ENCODE data around the gene DYNLT4.

The DYNLT4 gene

GRCh38 chr1:44788120-44788860 lies 18.9 kb downstream of the DYNLT4 start, which contains the start of gene BEST4:
Gene BEST4 (minus strand): TSS chr1:44788170. CDS start chr1:44787705, 465 bp downstream.
- no peaks in the 10 kb centered on the region for H3K4me1 ChIP-seq
- H3K4me3 ChIP-seq (ENCODE audit: low read depth, low read length): no peak within 1 kb of the TSS
- no peaks in the 10 kb centered on the region for H3K27me3 ChIP-seq
- no peak for TF ChIP-seq CTCF (IDR thresholded peaks at IDR 0.05; ENCODE audit: low read depth, low read length)
- H3K36me3 ChIP-seq: no peaks in the 10 kb centered on the region
- H3K9me3 ChIP-seq: no peaks in the 10 kb centered on the region
- no peak for DNase-seq

- Histone ChIP-seq H3K27me3 (no peaks in the 10 kb centered on the region), H3K36me3 (no peaks in the 10 kb centered on the region), H3K9me3 (no peaks in the 10 kb centered on the region), H3K4me1 (no peaks in the 10 kb centered on the region), H3K4me3 (ENCODE audit: low read depth, low read length) (no peak overlapping the region)
- no peak for DNase-seq
- no peak for TF ChIP-seq CTCF (IDR thresholded peaks at IDR 0.05; ENCODE audit: low read depth, low read length)
Observed at GRCh38 chr1:44787506-44787905, 19.6 kb downstream of the DYNLT4 start.

DNA sequence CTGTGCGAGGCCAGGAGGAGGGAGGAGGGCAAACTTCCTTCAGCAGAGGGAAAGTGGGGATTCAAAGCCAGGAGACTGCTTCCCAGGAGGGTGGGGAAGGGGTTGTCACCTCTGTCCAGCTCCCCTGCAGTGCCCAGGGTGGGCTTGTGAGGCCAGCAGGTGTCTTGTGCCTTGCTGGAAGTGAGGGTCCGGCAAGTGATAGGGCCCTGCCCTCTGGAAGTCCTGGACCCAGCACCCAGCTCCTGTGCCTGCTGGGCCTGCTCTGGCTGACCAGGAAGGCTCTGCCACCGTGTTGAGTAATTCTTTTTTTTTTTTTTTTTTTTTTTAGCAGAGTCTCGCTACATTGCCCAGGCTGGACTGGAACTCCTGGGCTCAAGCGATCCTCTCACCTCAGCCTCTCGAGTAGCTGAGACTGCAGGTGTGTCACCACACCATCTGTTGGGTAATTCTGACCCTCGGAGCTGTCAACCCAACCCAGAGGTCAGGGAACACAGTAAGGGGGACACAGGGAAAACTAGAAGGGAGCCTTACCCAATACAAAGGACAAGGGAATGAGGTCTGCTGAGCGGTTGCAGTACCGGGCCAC lies 20.2 kb downstream of the DYNLT4 start:
- Histone ChIP-seq H3K36me3 (no peaks in the 10 kb centered on the region), H3K4me1 (no peaks in the 10 kb centered on the region), H3K27me3 (no peaks in the 10 kb centered on the region), H3K9me3 (no peaks in the 10 kb centered on the region), H3K4me3 (ENCODE audit: low read depth, low read length) (peak overlapping the region; percentile 44)
- no peak for TF ChIP-seq CTCF (IDR thresholded peaks at IDR 0.05; ENCODE audit: low read depth, low read length)
- no peak for DNase-seq

DNA sequence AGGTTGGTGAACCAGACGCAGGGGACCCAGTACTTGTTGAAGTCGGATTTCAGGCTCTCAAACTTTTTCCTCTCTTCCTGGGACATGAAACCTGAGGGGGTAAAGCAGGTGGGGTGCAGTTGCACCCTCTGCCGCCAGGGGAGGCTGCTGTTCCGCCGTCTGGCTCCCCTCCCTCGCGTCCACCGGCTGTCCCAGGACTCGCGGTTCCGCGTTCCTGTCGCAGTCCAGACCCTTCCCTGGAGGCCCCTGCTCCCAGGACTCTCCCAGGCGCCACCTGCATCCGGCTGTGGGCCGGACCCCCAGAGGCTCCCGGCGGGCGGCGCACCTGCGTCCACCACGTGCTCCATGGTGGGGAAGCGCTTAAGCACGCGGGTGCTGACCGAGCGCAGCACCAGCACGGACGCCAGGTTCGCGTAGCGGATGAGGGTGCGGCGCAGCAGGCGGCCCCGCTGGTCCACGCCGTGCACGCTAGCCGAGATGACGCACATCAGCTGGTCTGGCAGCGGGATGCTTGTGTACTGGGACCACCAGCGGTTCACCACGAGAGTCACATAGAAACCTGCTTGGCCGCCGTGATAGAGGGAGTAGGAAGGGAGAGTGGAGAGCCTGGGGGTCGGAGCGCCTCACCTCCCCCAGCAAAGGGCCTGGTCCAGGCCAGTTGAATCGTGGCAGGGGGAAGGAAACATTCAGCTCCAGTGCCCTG lies 20.9 kb downstream of the DYNLT4 start:
- Histone ChIP-seq H3K27me3 (no peaks in the 10 kb centered on the region), H3K4me1 (no peaks in the 10 kb centered on the region), H3K36me3 (no peaks in the 10 kb centered on the region; the same call in 1 of the 2 replicates), H3K9me3 (no peaks in the 10 kb centered on the region), H3K4me3 (ENCODE audit: low read depth, low read length) (peak overlapping the region; percentile 44)
- peak; percentile 86 for TF ChIP-seq CTCF (IDR thresholded peaks at IDR 0.05; ENCODE audit: low read depth, low read length)
- peak; percentile 74 for DNase-seq

GRCh38 chr1:44785501-44786137 lies 21.5 kb downstream of the DYNLT4 start:
- no peak for DNase-seq

More at GRCh38 chr1:44785501-44786137, 21.5 kb downstream of the DYNLT4 start:
- Histone ChIP-seq H3K4me3 (ENCODE audit: low read depth, low read length) (no peak overlapping the region; the same call in 1 of the 2 replicates), H3K9me3 (no peaks in the 10 kb centered on the region), H3K27me3 (no peaks in the 10 kb centered on the region), H3K36me3 (peaks cover 2% of the 10 kb centered on the region; the same call in 1 of the 2 replicates), H3K4me1 (no peaks in the 10 kb centered on the region)
- no peak for TF ChIP-seq CTCF (IDR thresholded peaks at IDR 0.05; ENCODE audit: low read depth, low read length)

Measured in BE2C (cell line).